Activated T-cell treated with anti-CD3 and anti-CD28 coated beads, Interleukin-2, amount 50 U/mL, for 1 hour (primary cell): ENCODE measurements around the gene USP3.

Experiments
- DNase-seq: peaks from one replicate; pipeline ENCODE4 v3.0.0-alpha.2; 2020

Gene USP3

DNA sequence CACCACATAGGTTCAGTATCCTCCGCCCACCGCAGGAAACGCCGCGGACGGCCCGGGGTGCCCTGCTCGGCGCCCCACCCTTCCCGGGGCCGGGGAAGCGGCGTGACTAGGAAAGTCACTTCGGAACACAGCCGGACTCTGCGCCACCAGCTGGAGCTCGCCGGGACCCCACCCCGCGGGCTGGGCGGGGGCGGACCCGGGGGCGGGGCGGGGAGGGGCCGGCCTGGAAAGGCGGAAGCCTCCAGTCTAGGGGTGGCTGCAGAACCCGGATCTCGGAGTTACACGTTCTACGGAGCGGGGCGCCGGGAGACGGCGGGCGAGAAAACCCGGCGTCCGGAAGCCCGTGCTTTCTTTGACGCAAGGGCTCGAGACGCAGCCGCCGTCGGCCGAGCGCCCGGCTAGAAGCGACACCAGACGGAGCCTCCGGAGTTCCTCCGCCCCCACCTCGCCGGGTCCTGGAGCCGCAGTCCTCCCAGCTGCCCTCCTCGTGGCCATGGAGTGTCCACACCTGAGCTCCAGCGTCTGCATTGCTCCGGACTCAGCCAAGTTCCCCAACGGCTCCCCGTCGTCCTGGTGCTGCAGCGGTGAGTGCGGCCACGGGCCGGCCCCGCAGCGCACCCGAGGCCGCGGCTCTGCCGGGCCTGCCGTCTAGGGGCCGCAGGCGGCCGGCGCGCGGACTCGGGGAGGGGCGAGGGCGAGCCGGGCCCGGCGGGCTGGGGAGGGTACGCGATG lies at the start of gene USP3:
Gene USP3, plus strand, starts transcription at position 347 of the 732 bp plus-strand sequence. Its CDS starts 147 bp downstream, at position 494.
- DNase-seq, result peak; percentile 97

DNA sequence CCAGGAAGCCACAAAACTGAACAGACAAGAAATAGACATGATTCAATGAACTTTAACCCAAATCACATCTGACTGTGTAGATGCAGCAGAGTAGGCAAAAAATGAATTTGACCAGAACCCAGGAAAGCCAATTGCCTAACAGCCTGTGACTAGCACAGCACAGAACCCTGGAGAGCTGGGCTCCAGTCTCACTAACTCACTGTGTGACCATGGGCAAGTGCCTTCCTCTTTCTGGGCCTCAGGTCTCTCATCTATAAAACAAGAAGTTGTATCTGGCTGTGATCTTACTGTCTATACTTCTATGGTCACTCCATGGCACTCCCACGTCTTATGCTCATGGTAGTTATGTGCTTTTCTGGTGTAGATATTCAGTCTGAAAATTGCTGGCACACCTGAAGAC lies 48.1 kb upstream of the USP3 start:
- no peak for DNase-seq

DNA sequence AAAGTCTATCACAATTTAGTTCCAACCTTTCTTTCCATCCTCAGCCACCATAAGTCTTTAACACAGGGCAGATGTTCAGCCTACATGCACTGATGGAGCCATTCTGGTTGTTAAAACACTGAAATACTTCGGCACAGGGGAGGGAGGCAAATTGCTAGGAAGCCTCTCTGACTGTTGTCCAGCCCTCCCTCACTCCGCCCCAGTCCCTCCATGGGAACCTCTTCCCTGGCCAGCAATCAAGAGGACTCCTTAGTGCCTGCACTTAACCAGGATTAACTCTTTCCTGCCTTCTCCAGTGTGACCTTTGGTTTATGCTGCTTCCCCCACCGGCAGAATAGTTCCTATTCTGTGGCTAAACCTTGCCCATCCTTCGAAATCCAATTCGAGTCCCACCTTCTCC lies 47.0 kb upstream of the USP3 start:
- no peak for DNase-seq

DNA sequence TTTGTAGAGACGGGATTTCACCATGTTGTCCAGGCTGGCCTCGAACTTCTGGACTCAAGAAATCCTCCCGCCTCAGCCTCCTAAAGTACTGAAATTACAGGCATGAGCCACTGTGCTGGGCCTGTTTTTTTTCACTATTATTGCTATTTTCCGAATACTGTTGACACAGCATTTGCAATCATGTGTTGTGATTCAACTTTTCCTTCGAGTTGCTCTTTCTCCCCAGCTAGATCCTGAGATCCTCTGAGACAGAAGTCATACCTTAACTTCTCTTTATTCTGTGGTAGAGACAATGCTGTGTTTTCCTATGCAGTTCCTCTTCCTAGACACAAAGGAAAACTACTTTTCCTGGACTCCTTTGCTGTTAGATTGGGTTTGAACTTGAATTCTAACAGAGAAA lies 46.4 kb upstream of the USP3 start:
- DNase-seq, result no peak

- DNase-seq, result no peak
These were observed 45.5 kb upstream of the USP3 start for GRCh38 chr15:63458794-63459395.

GRCh38 chr15:63460210-63461155 lies 43.9 kb upstream of the USP3 start:
- DNase-seq, result no peak

DNA sequence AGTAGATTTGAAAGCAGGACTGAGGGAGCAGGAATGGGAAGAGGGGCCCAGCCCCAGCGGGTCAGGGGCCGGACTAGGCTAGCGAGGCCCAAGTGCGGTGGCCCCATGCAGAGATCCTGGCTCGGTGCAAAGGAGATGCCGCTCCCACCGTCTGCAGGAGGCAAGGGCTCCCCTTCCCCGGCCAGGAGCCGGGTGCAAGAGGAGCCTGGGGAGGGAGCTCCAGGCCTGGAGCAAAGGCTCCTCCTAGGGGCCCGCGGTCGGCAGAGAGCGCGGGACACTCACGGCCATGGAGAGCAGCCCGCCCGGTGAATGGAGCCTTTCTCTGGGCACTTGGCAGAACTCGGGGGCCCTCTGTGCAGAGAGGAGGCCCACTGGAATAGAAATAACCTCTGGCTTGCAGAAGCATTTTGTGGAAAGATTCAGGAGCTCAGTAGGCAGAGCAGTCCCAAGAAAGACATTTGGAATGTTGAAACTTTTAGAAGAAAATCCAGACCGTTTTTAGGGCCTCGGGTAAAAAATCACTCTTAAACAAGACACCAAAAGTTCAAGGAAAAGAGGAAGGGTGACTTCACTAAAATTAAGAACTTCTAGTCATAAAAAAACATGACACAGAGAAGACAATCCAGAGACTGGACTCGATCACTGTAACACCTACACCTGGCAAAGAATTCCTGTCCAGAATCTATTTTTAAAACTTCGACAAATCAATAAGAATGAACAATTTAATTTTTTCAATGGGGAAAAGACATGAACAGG lies 43.0 kb upstream of the USP3 start:
- DNase-seq, result no peak

DNA sequence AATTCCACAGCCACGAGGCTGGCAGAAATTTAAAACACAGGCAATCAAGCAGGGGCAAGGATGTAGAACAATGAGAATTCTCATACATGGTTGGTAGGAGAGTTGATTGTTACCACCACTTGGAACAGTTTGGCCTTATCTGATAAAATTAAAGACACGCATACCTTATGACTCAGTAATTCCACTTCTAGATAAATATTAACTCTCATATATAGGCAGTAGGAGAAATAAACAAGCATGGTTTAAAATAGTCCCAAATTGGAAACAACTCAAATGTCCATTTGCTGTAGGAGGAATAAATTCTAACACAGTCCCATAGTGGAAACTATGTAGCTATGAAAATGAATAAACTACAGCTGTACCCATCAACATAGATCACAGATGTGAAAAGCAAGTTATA lies 42.3 kb upstream of the USP3 start:
- no peak for DNase-seq

- DNase-seq, result no peak
These were observed 41.4 kb upstream of the USP3 start for GRCh38 chr15:63463036-63463435.

DNA sequence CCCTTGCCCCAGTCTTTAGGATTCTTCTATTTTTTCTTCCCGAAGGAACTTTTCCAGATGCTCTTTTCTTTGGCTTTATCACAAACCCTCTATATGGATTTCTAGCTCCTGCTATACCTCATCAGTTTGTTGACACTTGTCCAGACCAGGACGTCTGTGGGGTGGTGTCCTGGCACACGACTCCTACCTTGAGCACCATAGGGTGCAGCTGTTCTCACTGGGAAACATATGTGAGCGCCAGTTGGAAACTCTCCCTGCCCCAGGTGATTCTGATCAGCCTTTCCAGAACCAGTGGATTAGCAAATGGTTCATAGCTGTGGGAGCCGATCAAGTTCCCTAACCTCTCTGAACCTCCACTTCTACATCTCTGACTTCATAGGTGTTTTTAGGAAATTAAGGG lies 40.6 kb upstream of the USP3 start:
- DNase-seq, result no peak

DNA sequence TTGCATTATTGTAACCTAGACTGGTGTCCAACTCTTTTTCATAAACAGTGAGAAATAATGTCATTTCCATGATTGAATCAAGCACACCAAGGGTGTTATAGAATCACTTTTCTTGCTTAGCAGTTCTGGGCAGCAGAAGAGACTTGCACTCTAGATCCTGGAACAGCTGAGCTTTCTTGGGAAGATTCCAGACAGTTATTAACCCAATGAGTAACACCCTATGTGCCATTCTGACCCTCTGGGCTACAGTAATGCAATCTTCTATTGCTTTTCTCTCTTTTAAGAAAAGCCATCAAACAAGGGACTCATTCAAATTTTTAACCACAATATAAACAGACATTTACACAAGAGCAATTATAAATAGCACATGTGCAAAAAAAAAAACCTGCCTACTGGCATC lies 39.3 kb upstream of the USP3 start:
- DNase-seq, result no peak

DNA sequence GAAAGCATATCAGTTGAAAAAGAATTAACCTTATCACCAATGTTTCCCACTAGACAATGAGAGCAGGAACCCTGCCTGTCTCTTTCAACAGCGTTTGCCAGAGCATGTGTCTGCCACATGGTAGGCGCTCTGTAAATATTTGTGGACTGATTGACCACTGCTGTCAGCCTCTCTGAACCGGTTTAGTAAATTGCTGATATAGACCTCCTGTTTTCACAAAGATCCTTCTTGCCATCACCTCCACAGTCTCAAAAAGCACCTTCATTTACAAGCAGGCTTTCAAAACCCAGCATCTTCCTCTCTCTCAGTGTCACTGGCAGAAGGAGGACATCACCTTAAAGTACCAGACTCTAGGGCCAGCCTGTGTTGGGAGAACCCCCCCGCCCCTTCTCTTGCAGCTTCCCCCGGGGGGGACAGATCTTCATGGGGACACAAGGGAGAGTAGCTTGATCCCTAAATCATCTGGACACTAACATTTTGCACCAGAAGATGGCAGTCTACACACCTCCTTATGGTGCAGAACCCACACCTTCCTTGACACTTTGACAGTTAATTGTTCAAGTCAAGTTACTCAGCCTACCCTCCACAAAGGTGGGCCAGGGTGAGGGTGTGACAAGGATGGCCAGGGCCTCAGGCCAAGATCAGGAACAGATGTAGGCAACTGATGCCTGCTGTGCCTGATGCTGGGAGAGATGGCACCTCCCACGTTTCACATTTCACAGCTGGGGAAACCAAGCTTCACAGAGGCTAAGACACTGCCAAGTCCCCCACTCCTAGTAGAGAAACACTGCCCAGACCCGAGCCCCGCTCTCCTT lies 37.8 kb upstream of the USP3 start:
- peak; percentile 61 for DNase-seq

- DNase-seq, result no peak
These were observed 35.2 kb upstream of the USP3 start for GRCh38 chr15:63469190-63469589.

DNA sequence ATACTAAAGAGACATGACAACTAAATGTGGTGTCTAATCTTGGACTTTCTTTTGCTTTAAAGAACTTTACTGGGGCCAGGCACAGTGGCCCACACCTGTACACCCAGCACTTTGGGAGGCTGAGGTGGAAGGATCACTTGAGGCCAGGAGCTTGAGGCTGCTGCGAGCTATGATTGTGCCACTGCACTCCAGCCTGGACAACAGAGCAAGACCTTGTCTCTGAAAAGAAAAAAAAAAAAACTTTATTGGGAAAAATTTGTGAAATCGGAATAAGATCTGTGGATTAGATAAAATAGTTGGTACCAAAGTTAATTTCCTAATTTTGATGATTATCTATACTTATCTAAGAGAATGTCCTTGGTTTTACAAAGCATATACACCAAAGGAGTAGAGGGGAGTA lies 34.4 kb upstream of the USP3 start:
- no peak for DNase-seq

GRCh38 chr15:63473007-63473748 lies 31.2 kb upstream of the USP3 start:
- DNase-seq, result no peak

DNA sequence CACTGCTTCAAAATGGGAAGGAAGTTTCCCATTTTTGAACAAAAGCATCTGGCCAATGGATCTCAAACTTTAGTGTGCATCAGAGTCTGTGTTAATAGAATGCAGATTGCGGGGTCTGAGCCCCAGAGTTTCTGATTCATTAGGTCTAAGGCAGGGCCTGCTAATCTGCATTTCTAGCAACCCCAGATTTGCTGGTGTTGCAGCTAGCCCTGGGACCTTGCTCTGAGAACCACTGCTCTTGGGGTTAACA lies 30.7 kb upstream of the USP3 start:
- no peak for DNase-seq

GRCh38 chr15:63473999-63474809 lies 30.2 kb upstream of the USP3 start:
- DNase-seq, result peak; percentile 57

DNA sequence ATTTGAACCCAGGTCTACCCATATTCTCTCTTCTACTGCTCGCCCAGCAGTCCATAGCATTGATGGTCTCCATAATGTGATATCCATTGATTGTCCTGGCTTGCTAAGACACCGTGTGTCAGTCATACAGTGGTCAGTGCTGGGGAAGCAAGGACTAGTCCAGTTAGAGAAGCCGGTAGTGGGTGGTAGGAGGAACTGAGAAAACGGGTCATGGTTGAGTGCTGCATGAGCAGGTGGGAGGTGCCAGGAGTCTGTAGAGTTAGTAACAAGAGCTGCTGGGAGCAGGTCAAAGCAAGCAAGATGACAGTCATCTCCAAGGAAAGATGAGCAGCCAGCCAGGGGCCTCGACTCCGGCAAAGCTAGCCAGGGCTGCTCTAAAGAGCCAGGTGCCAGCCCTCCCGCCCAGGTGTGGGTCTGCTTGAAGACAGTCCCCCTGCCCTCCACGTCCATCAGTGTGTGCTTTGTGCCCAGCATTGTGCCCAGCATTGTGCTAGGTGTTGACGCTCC lies 29.5 kb upstream of the USP3 start:
- DNase-seq, result no peak

DNA sequence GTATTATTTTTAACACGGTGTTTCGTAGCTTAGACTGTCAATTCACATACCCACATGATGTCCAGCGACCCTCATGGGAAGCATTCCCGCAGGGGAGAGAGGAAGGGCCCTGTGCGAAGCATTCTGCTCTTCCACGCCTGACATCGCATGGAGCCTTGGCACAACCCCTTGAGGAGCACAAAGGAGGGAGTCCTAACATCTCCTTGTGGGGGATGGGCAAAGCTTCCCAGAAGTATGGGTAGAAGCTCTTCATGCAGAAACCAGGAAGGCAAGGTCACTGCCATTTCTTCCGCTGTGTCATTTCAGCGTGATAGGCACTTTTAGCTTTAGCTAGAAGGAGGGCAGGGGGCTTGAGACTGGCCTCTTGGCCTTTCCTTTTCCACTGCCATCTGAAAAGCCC lies 28.7 kb upstream of the USP3 start:
- DNase-seq, result no peak

DNA sequence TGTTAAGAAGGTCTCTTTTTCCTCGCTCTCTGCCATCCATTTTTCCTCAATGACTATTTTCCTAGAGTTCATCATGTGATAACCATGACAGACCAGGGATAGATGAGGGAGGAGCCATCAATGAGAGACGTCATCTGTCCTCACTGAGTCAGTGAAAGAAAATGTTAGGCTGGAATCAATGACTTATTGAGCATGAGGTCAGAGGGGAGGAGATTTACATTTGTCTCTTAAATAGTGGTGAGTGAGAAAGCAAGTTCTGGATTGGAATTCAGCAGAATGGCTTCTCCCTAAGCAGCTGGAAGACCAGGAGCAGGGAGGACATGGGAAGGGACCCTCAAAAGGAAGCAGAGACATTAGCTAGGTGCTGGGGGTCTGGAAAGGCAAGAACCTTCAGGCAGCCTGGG lies 28.2 kb upstream of the USP3 start:
- DNase-seq, result no peak

DNA sequence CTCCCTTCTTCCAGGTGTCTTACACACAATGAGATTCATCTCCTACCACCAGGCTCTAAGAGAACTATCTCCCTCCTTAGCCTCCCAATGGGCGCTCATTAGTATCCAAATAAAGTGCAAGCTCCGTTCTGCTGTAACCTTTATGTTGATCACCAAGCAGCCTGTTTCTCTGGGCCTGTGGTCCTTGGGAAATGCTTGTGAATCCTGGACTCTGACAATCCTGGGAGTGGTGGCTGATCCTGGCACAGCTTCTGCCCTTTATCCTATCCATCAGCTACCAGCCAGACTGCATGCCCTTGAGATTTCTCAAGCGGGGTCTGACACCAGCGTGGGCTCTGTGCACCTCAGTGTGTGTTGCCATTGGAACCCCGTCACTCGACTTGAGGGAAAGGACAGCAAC lies 26.1 kb upstream of the USP3 start:
- DNase-seq, result no peak
